MM.1S (cell line): ENCODE data around the gene KIRREL3.

Source experiments
- DNase-seq: peaks from one replicate; pipeline ENCODE4 v3.0.0-alpha.2; 2015
- H2AFZ ChIP-seq: fragments of 300-600 bp; sonication (generic); 2 replicates; pipeline ENCODE4 v1.6.0; 2016; ENCODE audit warnings: antibody characterized with exemption, low read length
- H3F3A ChIP-seq: fragments of 300-600 bp; sonication (generic); 2 replicates; pipeline ENCODE4 v1.6.1; 2016; ENCODE audit warnings: mild to moderate bottlenecking, antibody characterized with exemption, low read length, moderate library complexity, mixed read lengths; ENCODE audit not compliant: insufficient read depth
- H3K27ac ChIP-seq: fragments of 300-600 bp; sonication (generic); 2 replicates; pipeline ENCODE4 v1.5.1; 2016; ENCODE audit warnings: mild to moderate bottlenecking, low read length
- H3K27me3 ChIP-seq: fragments of 300-600 bp; sonication (generic); replicated peaks from 2 replicates; pipeline ENCODE4 v1.6.0; 2016; ENCODE audit warnings: low read length; ENCODE audit not compliant: insufficient read depth
- H3K36me3 ChIP-seq: fragments of 300-600 bp; sonication (generic); replicated peaks from 2 replicates; pipeline ENCODE4 v1.6.1; 2016; ENCODE audit warnings: mild to moderate bottlenecking, low read length, mixed read lengths; ENCODE audit not compliant: insufficient read depth
- H3K4me1 ChIP-seq: fragments of 300-600 bp; sonication (generic); 2 replicates; pipeline ENCODE4 v1.6.1; 2016; ENCODE audit warnings: low read length, mixed read lengths
- H3K4me2 ChIP-seq: fragments of 300-600 bp; sonication (generic); 2 replicates; pipeline ENCODE4 v1.6.0; 2016; ENCODE audit warnings: low read depth, low read length
- H3K4me3 ChIP-seq: fragments of 300-600 bp; sonication (generic); 2 replicates; pipeline ENCODE4 v1.5.1; 2016; ENCODE audit warnings: low read length, mixed read lengths
- H3K79me2 ChIP-seq: fragments of 300-600 bp; sonication (generic); 2 replicates; pipeline ENCODE4 v1.6.1; 2016; ENCODE audit warnings: mixed run types, low read length, mixed read lengths
- H3K9ac ChIP-seq: fragments of 300-600 bp; sonication (generic); 2 replicates; pipeline ENCODE4 v1.6.1; 2016; ENCODE audit warnings: low read length, mixed read lengths
- H3K9me2 ChIP-seq: fragments of 300-600 bp; sonication (generic); replicated peaks from 2 replicates; pipeline ENCODE4 v1.6.1; 2016; ENCODE audit warnings: mild to moderate bottlenecking, low read length, mixed read lengths; ENCODE audit not compliant: insufficient read depth
- H3K9me3 ChIP-seq: fragments of 300-600 bp; sonication (generic); replicated peaks from 2 replicates; pipeline ENCODE4 v1.6.1; 2016; ENCODE audit warnings: mild to moderate bottlenecking, low read length, mixed read lengths; ENCODE audit not compliant: insufficient read depth
- H4K20me1 ChIP-seq: fragments of 300-600 bp; sonication (generic); 2 replicates; pipeline ENCODE4 v1.6.1; 2016; ENCODE audit warnings: mild to moderate bottlenecking, low read length, moderate library complexity, mixed read lengths; ENCODE audit not compliant: insufficient read depth
- EZH2 ChIP-seq: fragments of 300-600 bp; sonication (generic); optimal IDR thresholded peaks from 2 replicates; pipeline ENCODE3; 2017; ENCODE audit warnings: low read depth, mild to moderate bottlenecking, antibody characterized with exemption, low read length, mixed read lengths
- EZH2phosphoT487 ChIP-seq: fragments of 300-600 bp; sonication (generic); IDR thresholded peaks from 2 replicates; pipeline ENCODE4 v1.6.1; 2018; ENCODE audit warnings: antibody characterized with exemption, low read length
- TF ChIP-seq, protein P1 (sequence below): fragments of 300-600 bp; sonication (generic); IDR thresholded peaks from 2 replicates; pipeline ENCODE4 v1.5.1; 2016; ENCODE audit warnings: antibody characterized with exemption, low read length, mixed read lengths

Gene KIRREL3

DNA sequence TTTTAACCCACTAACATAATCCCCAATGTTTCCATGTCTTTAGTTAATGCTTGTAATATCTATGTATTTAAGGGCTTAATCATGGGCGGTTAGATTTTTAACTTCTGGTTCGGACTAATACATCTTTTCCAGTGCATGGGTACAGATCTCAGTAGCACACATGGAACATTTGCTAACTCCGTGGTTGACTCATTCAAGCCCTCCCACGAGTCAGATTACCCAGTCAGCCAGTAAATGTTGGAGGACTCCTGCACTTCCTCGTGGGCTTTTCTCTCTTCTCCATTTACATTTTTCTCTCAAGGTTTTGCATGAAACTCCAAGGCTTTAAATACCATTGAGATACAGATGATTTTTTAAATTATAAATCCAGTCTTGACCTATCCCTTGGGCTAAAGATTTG lies 331.2 kb downstream of the KIRREL3 start:
- no peak overlapping the region for H3K4me3 ChIP-seq

DNA sequence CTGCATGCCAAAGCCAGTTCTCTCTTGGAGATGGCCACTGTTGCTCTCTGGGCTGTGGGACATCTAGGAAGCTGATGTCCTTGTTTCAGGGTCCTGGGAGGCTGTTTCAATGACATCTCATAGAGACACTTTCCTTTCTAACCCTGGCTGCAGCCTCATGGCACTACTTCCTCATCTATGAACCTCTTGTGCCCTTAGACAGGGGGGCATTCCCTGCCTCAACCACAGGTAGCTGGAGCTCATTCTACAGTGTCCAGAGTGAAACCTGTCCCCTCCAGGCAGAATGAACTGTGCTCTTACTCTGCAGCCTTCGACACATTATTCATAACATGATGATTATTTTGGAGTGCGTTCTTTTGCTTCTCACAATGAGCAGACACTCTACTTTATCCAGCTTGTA lies 335.9 kb downstream of the KIRREL3 start:
- TF ChIP-seq, protein P1, sequence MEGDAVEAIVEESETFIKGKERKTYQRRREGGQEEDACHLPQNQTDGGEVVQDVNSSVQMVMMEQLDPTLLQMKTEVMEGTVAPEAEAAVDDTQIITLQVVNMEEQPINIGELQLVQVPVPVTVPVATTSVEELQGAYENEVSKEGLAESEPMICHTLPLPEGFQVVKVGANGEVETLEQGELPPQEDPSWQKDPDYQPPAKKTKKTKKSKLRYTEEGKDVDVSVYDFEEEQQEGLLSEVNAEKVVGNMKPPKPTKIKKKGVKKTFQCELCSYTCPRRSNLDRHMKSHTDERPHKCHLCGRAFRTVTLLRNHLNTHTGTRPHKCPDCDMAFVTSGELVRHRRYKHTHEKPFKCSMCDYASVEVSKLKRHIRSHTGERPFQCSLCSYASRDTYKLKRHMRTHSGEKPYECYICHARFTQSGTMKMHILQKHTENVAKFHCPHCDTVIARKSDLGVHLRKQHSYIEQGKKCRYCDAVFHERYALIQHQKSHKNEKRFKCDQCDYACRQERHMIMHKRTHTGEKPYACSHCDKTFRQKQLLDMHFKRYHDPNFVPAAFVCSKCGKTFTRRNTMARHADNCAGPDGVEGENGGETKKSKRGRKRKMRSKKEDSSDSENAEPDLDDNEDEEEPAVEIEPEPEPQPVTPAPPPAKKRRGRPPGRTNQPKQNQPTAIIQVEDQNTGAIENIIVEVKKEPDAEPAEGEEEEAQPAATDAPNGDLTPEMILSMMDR, result no peak
- TF ChIP-seq EZH2phosphoT487 (no peak), EZH2 (no peak)
- DNase-seq, result no peak

More for the DNA sequence above, 331.2 kb downstream of the KIRREL3 start:
- H3F3A ChIP-seq, result no peaks in the 10 kb centered on the region
- TF ChIP-seq EZH2 (no peak), EZH2phosphoT487 (no peak)
- TF ChIP-seq, protein P1, result no peak
- no peaks in the 10 kb centered on the region for H3K9me3 ChIP-seq
- no peak overlapping the region for H3K27ac ChIP-seq
- no peaks in the 10 kb centered on the region for H3K4me1 ChIP-seq
- H3K9me2 ChIP-seq, result no peaks in the 10 kb centered on the region
- no peak overlapping the region for H2AFZ ChIP-seq
- H3K27me3 ChIP-seq, result no peaks in the 10 kb centered on the region
- no peak overlapping the region for H3K9ac ChIP-seq
- no peak for DNase-seq
- H3K4me2 ChIP-seq, result no peak overlapping the region
- no peaks in the 10 kb centered on the region for H4K20me1 ChIP-seq
- no peaks in the 10 kb centered on the region for H3K79me2 ChIP-seq
- H3K36me3 ChIP-seq, result no peaks in the 10 kb centered on the region

DNA sequence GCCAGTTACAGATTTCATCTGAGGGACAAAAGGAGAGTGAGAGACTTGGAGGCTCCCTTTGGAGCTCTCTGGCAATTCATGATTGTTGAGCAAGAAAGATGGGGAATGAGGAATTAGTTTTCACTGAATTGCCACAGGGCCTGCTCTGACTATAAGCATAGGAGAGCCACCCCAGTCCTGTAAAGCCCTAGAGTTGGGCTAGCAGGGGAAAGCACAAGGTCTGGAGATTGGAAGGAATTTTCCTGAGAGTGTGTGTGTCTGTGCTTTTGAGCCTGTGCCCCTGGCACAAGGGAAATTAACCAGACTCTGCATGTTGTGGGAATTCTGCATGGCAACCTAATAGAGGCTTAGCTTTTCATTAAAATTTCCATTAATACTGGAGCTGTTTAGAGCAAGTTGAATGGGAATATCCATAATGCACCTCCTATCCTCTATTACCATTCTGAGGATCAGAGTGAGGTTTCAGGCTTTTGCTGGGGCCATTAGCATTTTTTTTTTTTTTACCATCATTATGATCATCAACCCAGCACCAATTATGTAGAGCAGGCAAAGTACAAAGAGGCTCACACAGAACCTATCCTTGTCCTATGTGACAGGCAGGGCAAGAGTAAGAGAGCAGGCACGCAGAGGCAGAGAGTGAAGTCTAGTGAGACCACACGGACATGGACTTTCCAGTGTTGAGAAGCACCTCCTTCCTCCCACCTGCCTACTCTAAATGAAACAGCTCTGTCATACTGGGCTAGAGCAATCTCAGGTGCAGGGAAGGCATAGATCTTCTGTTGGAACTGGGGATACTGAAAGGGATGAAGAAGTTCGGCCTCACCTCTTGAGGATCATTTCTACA lies 336.6 kb downstream of the KIRREL3 start:
- TF ChIP-seq EZH2phosphoT487, result no peak
- no peak for TF ChIP-seq EZH2
- TF ChIP-seq, protein P1, result no peak
- no peaks in the 10 kb centered on the region for H3K36me3 ChIP-seq
- no peaks in the 10 kb centered on the region for H3K27me3 ChIP-seq
- H3K9ac ChIP-seq, result no peak overlapping the region
- no peak overlapping the region for H3K4me3 ChIP-seq
- H3K79me2 ChIP-seq, result no peaks in the 10 kb centered on the region
- no peak overlapping the region for H3K4me2 ChIP-seq
- H3K9me3 ChIP-seq, result no peaks in the 10 kb centered on the region
- H4K20me1 ChIP-seq, result no peaks in the 10 kb centered on the region
- H3K4me1 ChIP-seq, result no peaks in the 10 kb centered on the region
- H3K27ac ChIP-seq, result no peak overlapping the region
- H3K9me2 ChIP-seq, result no peaks in the 10 kb centered on the region
- no peaks in the 10 kb centered on the region for H3F3A ChIP-seq
- H2AFZ ChIP-seq, result no peak overlapping the region
- DNase-seq, result no peak

More for the DNA sequence above, 335.9 kb downstream of the KIRREL3 start:
- no peak overlapping the region for H3K9ac ChIP-seq
- H3K9me3 ChIP-seq, result no peaks in the 10 kb centered on the region
- H3K4me3 ChIP-seq, result no peak overlapping the region
- no peak overlapping the region for H3K4me2 ChIP-seq
- no peak overlapping the region for H3K27ac ChIP-seq
- H3K4me1 ChIP-seq, result no peaks in the 10 kb centered on the region
- H3K36me3 ChIP-seq, result no peaks in the 10 kb centered on the region
- H3K79me2 ChIP-seq, result no peaks in the 10 kb centered on the region
- no peaks in the 10 kb centered on the region for H3K9me2 ChIP-seq
- H2AFZ ChIP-seq, result no peak overlapping the region
- no peaks in the 10 kb centered on the region for H3F3A ChIP-seq
- no peaks in the 10 kb centered on the region for H3K27me3 ChIP-seq
- H4K20me1 ChIP-seq, result no peaks in the 10 kb centered on the region
